ENCODE measurements around the gene NHLH2.

- no peak for TF ChIP-seq CTCF (IDR thresholded peaks at IDR 0.05)
- TF ChIP-seq EP300 (IDR thresholded peaks at IDR 0.05), result no peak
Observed at GRCh38 chr1:115833856-115834255, 7.1 kb downstream of the NHLH2 start.

Data from gastroesophageal sphincter (tissue), 3 donors.